A673 (cell line): ENCODE data around the gene THSD4. TPM values are rescaled to one million over a fixed set of nuclear protein-coding genes. Genes with fewer than 3 reads are reported as not detected.
"Not testable (repeated sequence)": the region's sequence is repeated elsewhere in the genome, so short reads cannot be mapped to it uniquely, and the experiment has no call there.

ENCODE experiments used
- BruUV-seq: library from RNA; stranded (reverse); fragments of 400-500 nt; replicated peaks from 2 replicates; lab custom pipeline; 2021; lab: Mats Ljungman, UMichigan
- CTCF ChIA-PET: fragments of 300-600 bp; sonication (Branson Sonifier 250); formaldehyde crosslinking; loops from one replicate; lab custom pipeline; 2022; ENCODE audit warnings: antibody characterized with exemption; lab: Charles Lee
- POLR2A ChIA-PET: fragments of 300-600 bp; sonication (Branson Sonifier 250); formaldehyde crosslinking; loops from one replicate; lab custom pipeline; 2022; ENCODE audit warnings: antibody characterized with exemption; ENCODE audit not compliant: low non-redundant PET; lab: Charles Lee
- DNase-seq: peaks from one replicate; pipeline ENCODE4 v3.0.0-alpha.2; 2015; ENCODE audit warnings: low spot score
- H3K27ac ChIP-seq: fragments of 200-600 bp; sonication (generic); 2 replicates; pipeline ENCODE4 v1.5.1; 2016; ENCODE audit warnings: mixed run types, low read depth, mild to moderate bottlenecking, mixed read lengths, antibody characterized with exemption, low read length; ENCODE audit not compliant: poor library complexity, severe bottlenecking
- H3K27me3 ChIP-seq: fragments of 200-600 bp; sonication (generic); replicated peaks from 2 replicates; pipeline ENCODE4 v1.6.1; 2017; ENCODE audit warnings: mixed run types, low read depth, mild to moderate bottlenecking, mixed read lengths, antibody characterized with exemption, low read length; ENCODE audit not compliant: insufficient read depth, poor library complexity
- H3K36me3 ChIP-seq: fragments of 200-600 bp; sonication (generic); 2 replicates; pipeline ENCODE4 v1.6.1; 2016; ENCODE audit warnings: mixed run types, mild to moderate bottlenecking, mixed read lengths, antibody characterized with exemption, low read length; ENCODE audit not compliant: insufficient read depth, poor library complexity, severe bottlenecking
- H3K4me1 ChIP-seq: fragments of 200-600 bp; sonication (generic); 2 replicates; pipeline ENCODE4 v1.6.1; 2017; ENCODE audit warnings: mixed run types, mild to moderate bottlenecking, mixed read lengths, antibody characterized with exemption, low read length; ENCODE audit not compliant: insufficient read depth, poor library complexity, severe bottlenecking
- H3K4me3 ChIP-seq: fragments of 200-600 bp; sonication (generic); 2 replicates; pipeline ENCODE4 v1.5.1; 2016; ENCODE audit warnings: low read depth, mixed run types, mild to moderate bottlenecking, mixed read lengths, low read length; ENCODE audit not compliant: poor library complexity, severe bottlenecking
- H3K9me3 ChIP-seq: fragments of 200-600 bp; sonication (generic); 2 replicates; pipeline ENCODE4 v1.6.1; 2016; ENCODE audit warnings: mixed run types, low read depth, mild to moderate bottlenecking, mixed read lengths, antibody characterized with exemption, low read length; ENCODE audit not compliant: poor library complexity, severe bottlenecking
- EZH2 ChIP-seq: fragments of 200-600 bp; sonication (generic); IDR thresholded peaks from 2 replicates; pipeline ENCODE4 v1.6.1; 2017; ENCODE audit warnings: borderline replicate concordance, low read depth, mild to moderate bottlenecking, mixed read lengths, antibody characterized with exemption, low read length; ENCODE audit not compliant: poor library complexity, severe bottlenecking
- intact Hi-C: fragments of 100-400 bp; cut with micrococcal nuclease; formaldehyde crosslinking; loops from one replicate; pipeline ENCODE4 v1.10.0; 2022; ENCODE audit not compliant: unreplicated experiment
- total RNA-seq: library from RNA; stranded (reverse); gene quantifications from 2 replicates; pipeline ENCODE4 v1.2.3, GENCODE V29; 2021
- TF ChIP-seq, protein P1 (sequence below): fragments of 300-800, 200-600 bp; sonication (generic); conservative IDR thresholded peaks from 2 replicates; pipeline ENCODE4 v1.5.1; 2017; ENCODE audit warnings: low read depth, mild to moderate bottlenecking, antibody characterized with exemption, low read length, moderate library complexity, mixed read lengths

THSD4 gene
- total RNA-seq, 1 experiment from 2014 or later = 2.4 TPM

- BruUV-seq = no TSS peak
- H3K9me3 ChIP-seq = no peaks in the 10 kb centered on the region
- H3K27me3 ChIP-seq = no peaks in the 10 kb centered on the region
- TF ChIP-seq, protein P1, sequence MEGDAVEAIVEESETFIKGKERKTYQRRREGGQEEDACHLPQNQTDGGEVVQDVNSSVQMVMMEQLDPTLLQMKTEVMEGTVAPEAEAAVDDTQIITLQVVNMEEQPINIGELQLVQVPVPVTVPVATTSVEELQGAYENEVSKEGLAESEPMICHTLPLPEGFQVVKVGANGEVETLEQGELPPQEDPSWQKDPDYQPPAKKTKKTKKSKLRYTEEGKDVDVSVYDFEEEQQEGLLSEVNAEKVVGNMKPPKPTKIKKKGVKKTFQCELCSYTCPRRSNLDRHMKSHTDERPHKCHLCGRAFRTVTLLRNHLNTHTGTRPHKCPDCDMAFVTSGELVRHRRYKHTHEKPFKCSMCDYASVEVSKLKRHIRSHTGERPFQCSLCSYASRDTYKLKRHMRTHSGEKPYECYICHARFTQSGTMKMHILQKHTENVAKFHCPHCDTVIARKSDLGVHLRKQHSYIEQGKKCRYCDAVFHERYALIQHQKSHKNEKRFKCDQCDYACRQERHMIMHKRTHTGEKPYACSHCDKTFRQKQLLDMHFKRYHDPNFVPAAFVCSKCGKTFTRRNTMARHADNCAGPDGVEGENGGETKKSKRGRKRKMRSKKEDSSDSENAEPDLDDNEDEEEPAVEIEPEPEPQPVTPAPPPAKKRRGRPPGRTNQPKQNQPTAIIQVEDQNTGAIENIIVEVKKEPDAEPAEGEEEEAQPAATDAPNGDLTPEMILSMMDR = no peak
- no peak for TF ChIP-seq EZH2
- intact Hi-C loops = no loop called here
- ChIA-PET CTCF (no interaction called here), POLR2A (no interaction called here)
- no peak overlapping the region for H3K27ac ChIP-seq
- no peak overlapping the region for H3K4me3 ChIP-seq
- DNase-seq = no peak
- no peaks in the 10 kb centered on the region for H3K36me3 ChIP-seq
- H3K4me1 ChIP-seq = no peaks in the 10 kb centered on the region
Measured at GRCh38 chr15:71437919-71438318, 322.6 kb downstream of the THSD4 start.

DNA sequence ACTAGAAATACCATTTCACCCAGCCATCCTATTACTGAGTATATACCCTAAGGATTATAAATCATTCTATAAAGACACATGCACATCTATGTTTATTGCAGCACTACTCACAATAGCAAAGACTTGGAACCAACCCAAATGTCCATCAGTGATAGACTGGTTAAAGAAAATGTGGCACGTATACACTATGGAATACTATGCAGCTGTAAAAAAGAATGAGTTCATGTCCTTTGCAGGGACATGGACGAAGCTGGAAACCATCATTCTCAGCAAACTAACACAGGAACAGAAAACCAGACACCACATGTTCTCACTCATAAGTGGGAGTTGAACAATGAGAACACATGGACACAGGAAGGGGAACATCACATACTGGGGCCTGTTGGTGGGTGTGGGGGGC, 324.2 kb downstream of the THSD4 start:
- CTCF ChIA-PET = interaction anchor here (1.0 to 1.9 kb wide), 2 partner anchors 49 to 341 kb away, joined by 3 to 7 read pairs; no protein-coding TSS in a partner anchor
- H3K9me3 ChIP-seq, H3K27me3 ChIP-seq, H3K4me1 ChIP-seq, intact Hi-C loops, H3K4me3 ChIP-seq, POLR2A ChIA-PET, H3K27ac ChIP-seq, BruUV-seq, DNase-seq, H3K36me3 ChIP-seq: not testable (repeated sequence)

DNA sequence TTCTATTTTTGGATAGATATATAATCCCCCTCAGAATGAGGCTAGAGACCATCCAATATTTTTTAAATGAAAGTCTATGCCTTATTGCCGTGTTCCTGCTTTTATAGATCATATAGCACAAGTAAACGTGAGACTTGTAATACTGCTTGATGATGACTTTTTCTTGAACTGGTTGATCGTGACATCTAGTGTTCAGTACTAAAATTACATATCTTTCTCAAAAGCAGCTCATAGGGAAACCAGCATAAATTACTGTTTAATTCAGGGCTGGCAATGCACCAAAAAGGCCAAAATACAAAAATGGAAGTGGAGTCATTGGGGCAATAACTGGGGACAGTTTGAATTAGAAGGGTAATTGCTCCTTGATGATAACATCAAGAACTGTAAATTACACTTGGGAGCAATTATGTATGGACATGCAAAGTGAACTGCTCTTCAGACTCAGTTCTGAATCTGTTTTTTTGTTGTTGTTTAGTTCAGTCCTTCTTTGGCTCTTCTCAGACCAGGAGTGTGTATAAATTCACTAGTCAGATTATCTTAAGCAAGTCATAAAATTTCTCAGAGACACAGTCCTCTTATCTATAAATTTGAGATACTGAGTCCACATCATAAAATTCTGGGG, 325.3 kb downstream of the THSD4 start:
- no TSS peak for BruUV-seq
- peak; percentile 71 for DNase-seq
- Histone ChIP-seq H3K27ac (no peak overlapping the region), H3K36me3 (no peaks in the 10 kb centered on the region), H3K27me3 (no peaks in the 10 kb centered on the region), H3K9me3 (no peaks in the 10 kb centered on the region), H3K4me3 (no peak overlapping the region), H3K4me1 (no peaks in the 10 kb centered on the region)
- TF ChIP-seq EZH2 = no peak
- TF ChIP-seq, protein P1 = peak; percentile 67
- intact Hi-C loops = loop anchor here (2.0 to 5.0 kb wide), 6 partner anchors 54 to 548 kb away; partner anchors contain the start of genes LRRC49, THAP10 and THSD4
- ChIA-PET POLR2A (interaction anchor here (0.6 kb wide), 1 partner anchor 89 kb away, joined by 4 read pairs; no protein-coding TSS in a partner anchor), CTCF (interaction anchor here (0.5 to 1.9 kb wide), 12 partner anchors 13 to 567 kb away, joined by 3 to 22 read pairs (median 3); partner anchors contain the start of genes LRRC49 and THSD4)
